Measurements from ENCODE around the gene ESYT2. TPM values are rescaled to one million over a fixed set of nuclear protein-coding genes. Genes with fewer than 3 reads are reported as not detected.

The ESYT2 gene
- total RNA-seq, 1 experiment from 2014 or later: 162 TPM

- TF ChIP-seq EZH2 (IDR thresholded peaks at IDR 0.05; ENCODE audit: low read depth) (no peak), CTCF (conservative IDR thresholded peaks at IDR 0.05) (no peak)
- intact Hi-C loops (cut with micrococcal nuclease; ENCODE audit: unreplicated experiment): no loop called here
- H3K36me3 ChIP-seq (ENCODE audit: low read depth): peaks cover 52% of the 10 kb centered on the region
- no peak overlapping the region for H3K4me2 ChIP-seq
- H3K4me3 ChIP-seq: no peak overlapping the region
- peaks cover 3% of the 10 kb centered on the region; the same call in 1 of the 2 replicates for H3K4me1 ChIP-seq (replicated peaks; ENCODE audit: insufficient read depth)
- H3K79me2 ChIP-seq (ENCODE audit: low read depth): peaks cover 33% of the 10 kb centered on the region
- H3K9me3 ChIP-seq (ENCODE audit: insufficient read depth, low read depth): no peaks in the 10 kb centered on the region
- no peak overlapping the region for H2AFZ ChIP-seq
- H3K27ac ChIP-seq: no peak overlapping the region
- H3F3A ChIP-seq (ENCODE audit: insufficient read depth, low read depth): no peaks in the 10 kb centered on the region; the same call in 1 of the 2 replicates
- H3K9me2 ChIP-seq (ENCODE audit: insufficient read depth): no peaks in the 10 kb centered on the region
- no peak for DNase-seq
- BruUV-seq (replicated peaks): no TSS peak
- ChIA-PET CTCF (no interaction called here), POLR2A (ENCODE audit: unreplicated experiment) (no interaction called here)
- no peaks in the 10 kb centered on the region; the same call in 1 of the 2 replicates for H4K20me1 ChIP-seq (ENCODE audit: insufficient read depth)
- no peaks in the 10 kb centered on the region for H3K27me3 ChIP-seq (ENCODE audit: insufficient read depth, low read depth)
These were observed 34.0 kb downstream of the ESYT2 start for GRCh38 chr7:158795272-158795671.

- no peak overlapping the region for H3K4me3 ChIP-seq
- BruUV-seq (replicated peaks): no TSS peak
- no peak overlapping the region for H2AFZ ChIP-seq
- peaks cover 14% of the 10 kb centered on the region; the same call in 1 of the 2 replicates for H3F3A ChIP-seq (ENCODE audit: insufficient read depth, low read depth)
- H3K9me2 ChIP-seq (ENCODE audit: insufficient read depth): no peaks in the 10 kb centered on the region
- no peaks in the 10 kb centered on the region; the same call in 1 of the 2 replicates for H4K20me1 ChIP-seq (ENCODE audit: insufficient read depth)
- no peak overlapping the region for H3K4me2 ChIP-seq
- POLR2A ChIA-PET (ENCODE audit: unreplicated experiment): no interaction called here
- no peak for TF ChIP-seq EZH2 (IDR thresholded peaks at IDR 0.05; ENCODE audit: low read depth)
- TF ChIP-seq CTCF (conservative IDR thresholded peaks at IDR 0.05): no peak
- no peak overlapping the region for H3K27ac ChIP-seq
- no peaks in the 10 kb centered on the region for H3K4me1 ChIP-seq (replicated peaks; ENCODE audit: insufficient read depth)
- CTCF ChIA-PET: no interaction called here
- intact Hi-C loops (cut with micrococcal nuclease; ENCODE audit: unreplicated experiment): no loop called here
- DNase-seq: no peak
- H3K79me2 ChIP-seq (ENCODE audit: low read depth): peaks cover 9% of the 10 kb centered on the region; the same call in 1 of the 2 replicates
- no peaks in the 10 kb centered on the region for H3K9me3 ChIP-seq (ENCODE audit: insufficient read depth, low read depth)
- no peaks in the 10 kb centered on the region for H3K27me3 ChIP-seq (ENCODE audit: insufficient read depth, low read depth)
- H3K36me3 ChIP-seq (ENCODE audit: low read depth): peaks cover 52% of the 10 kb centered on the region
These were observed 38.2 kb downstream of the ESYT2 start for GRCh38 chr7:158791107-158791506.

- no peak for TF ChIP-seq CTCF (conservative IDR thresholded peaks at IDR 0.05)
- TF ChIP-seq EZH2 (IDR thresholded peaks at IDR 0.05; ENCODE audit: low read depth): no peak
- H3K4me3 ChIP-seq: no peak overlapping the region
- no peaks in the 10 kb centered on the region for H3K27me3 ChIP-seq (ENCODE audit: insufficient read depth, low read depth)
- no peaks in the 10 kb centered on the region for H3K4me1 ChIP-seq (replicated peaks; ENCODE audit: insufficient read depth)
- POLR2A ChIA-PET (ENCODE audit: unreplicated experiment): no interaction called here
- no peaks in the 10 kb centered on the region for H3K9me2 ChIP-seq (ENCODE audit: insufficient read depth)
- H3K9me3 ChIP-seq (ENCODE audit: insufficient read depth, low read depth): no peaks in the 10 kb centered on the region
- BruUV-seq (replicated peaks): no TSS peak
- no peak overlapping the region for H3K4me2 ChIP-seq
- H3F3A ChIP-seq (ENCODE audit: insufficient read depth, low read depth): peaks cover 14% of the 10 kb centered on the region; the same call in 1 of the 2 replicates
- no peak overlapping the region for H2AFZ ChIP-seq
- peaks cover 46% of the 10 kb centered on the region for H3K36me3 ChIP-seq (ENCODE audit: low read depth)
- H3K27ac ChIP-seq: no peak overlapping the region
- intact Hi-C loops (cut with micrococcal nuclease; ENCODE audit: unreplicated experiment): no loop called here
- H3K79me2 ChIP-seq (ENCODE audit: low read depth): no peaks in the 10 kb centered on the region; the same call in 1 of the 2 replicates
- no peaks in the 10 kb centered on the region for H4K20me1 ChIP-seq (ENCODE audit: insufficient read depth)
- no peak for DNase-seq
- CTCF ChIA-PET: no interaction called here
These were observed 39.5 kb downstream of the ESYT2 start for GRCh38 chr7:158789842-158790241.
